CD4-positive, alpha-beta T cell treated with Interleukin-6 for 4 hours (primary cell): Measurements from ENCODE around the gene ADM2.

Experiments used
- DNase-seq: peaks from one replicate; pipeline ENCODE4 v3.0.0-alpha.2; 2020; ENCODE audit warnings: mixed read lengths

ADM2 gene

DNA sequence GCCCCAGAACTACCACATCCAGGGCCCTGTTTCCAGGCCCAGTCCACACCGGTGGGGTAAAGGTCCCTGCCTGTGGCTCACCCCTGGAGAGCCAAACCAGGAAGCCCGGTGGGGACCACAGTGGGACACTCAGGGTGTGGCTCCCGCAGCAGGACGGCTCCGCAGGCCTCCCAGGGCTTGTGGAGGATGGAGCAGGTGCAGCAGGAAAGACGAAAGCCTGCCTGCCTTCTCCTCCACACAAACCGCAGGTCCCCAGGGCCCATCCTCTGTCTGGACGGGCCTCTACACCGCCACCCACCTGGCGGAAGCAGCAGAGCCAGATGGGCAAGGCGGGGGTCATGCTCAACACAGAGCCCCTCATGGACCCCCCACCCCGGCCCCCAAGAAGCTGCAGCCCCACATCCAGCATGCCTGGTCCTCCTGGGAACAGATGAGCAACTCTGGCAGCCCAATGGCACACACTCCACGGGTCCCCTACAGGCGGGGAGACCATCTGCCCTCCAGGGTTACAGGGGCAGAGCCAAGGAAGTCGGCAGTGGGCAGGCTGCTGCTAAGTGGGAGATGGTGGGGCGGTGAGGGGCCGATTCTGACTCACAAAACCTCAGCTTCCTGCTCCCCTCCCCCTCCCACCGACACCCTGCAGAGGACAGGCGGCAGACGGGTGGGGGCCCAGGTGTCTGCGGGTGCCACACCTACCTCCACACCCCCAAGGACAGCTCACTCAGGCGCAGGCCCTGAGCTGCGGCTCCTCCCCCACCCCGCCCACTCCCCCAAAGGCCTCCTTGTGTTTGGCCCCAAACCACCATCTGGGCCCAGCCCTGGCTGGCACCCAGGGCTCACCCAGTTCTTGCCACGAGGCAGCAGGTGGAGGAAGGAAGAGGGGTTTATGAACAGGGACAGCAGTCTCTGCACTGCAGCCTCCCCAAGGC is 11.7 kb upstream of the ADM2 start:
- peak; percentile 100 for DNase-seq

DNA sequence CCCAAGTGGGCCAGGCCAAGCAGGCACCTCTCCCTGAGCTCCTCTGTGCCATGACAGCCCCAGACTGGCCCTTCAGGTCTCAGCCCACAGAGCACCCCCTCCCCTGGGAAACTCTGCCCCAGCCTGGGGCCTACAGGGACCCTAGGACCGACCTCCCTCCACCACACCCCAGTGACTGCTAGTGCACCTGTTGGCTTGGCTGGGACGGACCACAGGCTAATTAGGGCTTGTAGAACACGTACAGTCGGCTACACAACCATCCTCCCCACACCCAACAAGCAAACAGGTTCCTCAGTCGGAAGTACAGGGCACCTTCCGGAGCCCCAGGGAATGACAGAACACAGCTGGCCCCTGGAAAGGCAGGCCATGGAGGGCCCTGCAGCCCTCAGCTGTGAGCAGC is 10.9 kb upstream of the ADM2 start:
- no peak for DNase-seq

DNA sequence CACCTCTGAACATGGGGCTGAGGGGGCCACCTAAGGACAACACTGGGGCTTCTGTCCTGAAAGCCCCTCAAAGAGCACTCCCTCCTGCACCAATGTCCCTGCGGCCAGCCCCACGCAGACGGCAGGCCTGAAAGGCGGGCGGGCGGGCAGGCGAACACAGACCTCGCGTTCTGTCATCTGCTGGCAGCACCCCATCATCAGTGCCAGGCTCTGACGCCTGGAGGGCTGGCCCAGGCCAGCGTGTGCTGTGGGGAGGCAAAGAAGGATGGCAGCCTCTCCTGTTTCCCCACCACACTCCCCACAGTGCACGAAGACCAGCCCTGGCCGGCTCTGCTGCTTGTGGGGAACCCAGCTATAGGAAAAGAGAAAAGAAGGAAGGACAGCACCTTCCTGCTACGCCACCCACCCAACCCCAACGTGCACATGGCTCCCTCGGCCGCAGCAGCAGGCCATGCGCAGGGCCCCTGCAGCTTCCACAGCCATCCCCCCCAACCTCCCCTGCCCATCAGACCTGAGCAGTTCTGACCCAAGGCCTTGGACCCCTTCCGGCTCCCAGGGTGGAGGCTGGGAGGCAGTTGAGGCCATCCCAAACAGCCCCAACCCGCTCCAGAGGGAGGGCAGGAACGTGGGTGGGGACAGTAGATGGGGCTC is 10.0 kb upstream of the ADM2 start:
- DNase-seq, result no peak

DNA sequence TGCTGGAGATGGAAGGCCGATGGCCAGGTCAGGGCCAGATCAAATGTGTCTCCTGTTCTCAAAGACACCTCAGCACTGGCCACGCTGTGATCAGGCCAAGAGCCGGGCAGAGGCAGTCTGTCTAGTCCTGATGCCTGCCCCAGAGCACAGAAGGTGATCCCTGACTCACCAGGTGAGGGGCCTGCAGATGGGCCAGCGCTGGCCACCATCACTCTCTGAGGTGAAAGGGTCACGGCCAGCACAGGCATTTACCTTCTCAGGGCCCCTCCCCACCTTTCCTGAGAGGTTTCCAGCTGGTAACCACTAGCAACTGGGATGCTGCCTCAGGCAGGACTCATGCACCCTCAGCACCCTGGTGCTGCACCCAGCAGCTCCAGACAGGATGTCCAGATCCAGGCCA is 9.4 kb upstream of the ADM2 start:
- no peak for DNase-seq

DNA sequence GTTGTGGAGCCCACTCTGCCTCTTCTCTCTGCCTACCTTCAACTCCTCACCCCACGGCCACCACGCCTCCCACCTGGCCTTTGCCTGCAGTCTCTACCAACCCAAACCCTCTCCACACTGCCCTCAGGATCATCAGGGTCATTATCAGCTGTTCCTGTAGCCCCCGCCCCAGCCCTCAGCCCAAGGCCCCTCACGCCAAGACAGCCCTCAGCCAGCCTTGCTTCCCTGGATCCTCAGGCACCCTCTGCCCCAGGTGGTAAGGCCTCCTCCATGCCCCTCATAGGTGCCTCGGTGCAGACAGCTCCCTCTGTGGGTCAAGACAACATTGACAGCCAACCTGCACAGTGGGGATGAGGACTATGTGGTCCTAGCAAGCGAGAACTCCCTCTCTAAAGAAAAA is 8.3 kb upstream of the ADM2 start:
- DNase-seq, result peak; percentile 62

DNA sequence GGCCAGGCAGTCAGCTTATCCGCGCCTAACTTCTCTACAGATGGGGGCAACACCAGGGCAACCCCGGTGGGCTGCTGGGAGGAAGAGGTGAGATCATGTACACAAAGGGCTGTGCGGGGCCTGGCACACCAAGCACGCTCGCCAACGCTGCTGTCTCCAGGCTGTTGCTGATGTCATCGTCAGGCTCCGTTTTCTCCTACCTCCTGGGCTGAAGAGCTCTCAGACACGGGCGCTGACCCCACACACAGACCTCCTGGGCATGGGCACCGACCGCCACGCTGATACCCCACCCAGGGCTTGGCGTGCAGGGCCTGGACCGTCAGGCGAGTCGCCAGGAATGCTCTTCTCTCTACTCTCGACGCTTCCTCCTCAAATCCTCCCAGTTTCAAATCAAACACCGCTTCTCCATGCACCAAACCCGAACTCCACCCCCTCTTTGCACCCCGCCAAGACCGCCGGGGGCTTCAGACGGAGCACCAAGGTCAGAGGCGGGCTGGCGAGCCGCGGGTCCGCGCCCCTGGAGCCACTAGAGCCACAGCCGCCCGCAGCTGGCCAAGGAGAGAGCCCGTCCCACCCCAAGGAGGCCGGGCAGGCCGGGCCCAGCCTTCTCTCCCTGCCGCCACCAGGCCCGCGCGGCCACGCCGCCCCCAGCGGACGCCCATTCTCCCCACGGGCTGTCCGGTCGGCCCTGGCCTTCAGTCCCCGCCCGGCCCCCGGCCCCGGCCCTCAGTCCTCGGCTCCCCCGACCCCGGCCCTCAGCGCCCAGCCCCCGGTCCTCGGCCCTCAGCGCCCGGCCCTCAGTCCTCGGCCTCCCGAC is 7.3 kb upstream of the ADM2 start:
- DNase-seq, result peak; percentile 44

DNA sequence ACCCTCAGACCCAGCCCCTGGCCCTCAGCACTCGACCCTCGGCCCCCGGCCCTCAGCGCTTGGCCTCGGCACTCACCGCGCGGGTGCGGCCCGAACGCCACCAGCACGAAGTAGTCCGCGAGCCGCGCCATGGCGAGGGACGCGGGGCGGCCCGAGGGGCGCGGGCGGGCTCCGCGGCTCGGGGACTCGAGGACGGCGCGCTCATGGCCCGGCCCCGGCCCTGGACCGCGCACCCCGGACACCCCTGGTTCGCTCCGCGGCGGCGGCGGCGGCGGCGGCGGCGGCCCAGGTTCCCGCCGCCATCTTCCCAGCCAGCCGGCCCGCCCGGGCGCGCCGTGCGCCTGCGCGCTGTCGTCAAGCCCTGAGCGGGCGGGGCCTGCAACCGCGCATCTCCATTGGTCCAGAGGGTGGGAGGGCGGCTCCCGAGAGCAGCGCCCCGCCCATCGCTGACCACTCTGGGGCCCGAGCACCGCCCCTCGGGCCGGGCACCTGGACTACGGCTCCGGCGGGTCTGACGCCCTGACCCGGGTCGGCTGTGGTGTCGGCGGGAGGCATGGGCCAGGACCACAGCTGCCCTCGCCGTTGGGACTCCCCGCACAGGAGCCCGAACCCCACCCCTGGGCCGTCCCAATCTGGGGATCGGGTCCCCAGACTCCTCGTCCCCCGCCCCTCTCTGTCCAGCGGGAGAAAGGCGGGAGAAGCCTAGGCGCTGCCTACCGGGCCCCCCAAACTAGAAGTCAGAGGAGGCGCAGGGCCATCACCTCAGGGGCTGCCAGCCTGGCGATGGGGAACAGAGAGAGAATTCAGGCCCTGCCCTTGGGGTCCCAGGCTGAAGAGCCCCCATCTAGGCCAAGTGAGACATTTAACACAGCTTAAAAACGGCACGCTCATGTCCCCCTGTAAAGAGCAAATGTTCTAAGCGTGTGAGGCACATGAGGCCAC is 6.4 kb upstream of the ADM2 start, which contains the start of gene SBF1:
Gene SBF1, minus strand, starts transcription at position 326 of the 942 bp plus-strand sequence. Its CDS starts 195 bp downstream, at position 131.
- peak; percentile 90 for DNase-seq

DNA sequence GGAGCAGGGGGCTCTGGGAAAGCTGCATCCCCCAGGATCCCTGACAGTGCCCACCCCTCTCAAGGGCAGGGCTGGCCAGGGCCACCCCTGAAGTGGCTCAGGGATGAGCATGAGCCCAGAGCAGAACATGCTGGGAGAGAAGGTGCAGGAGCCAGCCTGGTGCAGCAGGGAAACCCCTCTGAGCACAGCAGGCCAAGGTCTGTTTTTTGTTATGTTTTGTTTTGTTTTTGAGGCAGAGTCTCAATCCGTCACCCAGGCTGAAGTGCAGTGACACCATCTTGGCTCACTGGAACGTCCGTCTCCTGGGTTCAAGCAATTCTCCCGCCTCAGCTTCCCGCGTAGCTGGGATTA is 5.7 kb upstream of the ADM2 start:
- DNase-seq, result no peak

DNA sequence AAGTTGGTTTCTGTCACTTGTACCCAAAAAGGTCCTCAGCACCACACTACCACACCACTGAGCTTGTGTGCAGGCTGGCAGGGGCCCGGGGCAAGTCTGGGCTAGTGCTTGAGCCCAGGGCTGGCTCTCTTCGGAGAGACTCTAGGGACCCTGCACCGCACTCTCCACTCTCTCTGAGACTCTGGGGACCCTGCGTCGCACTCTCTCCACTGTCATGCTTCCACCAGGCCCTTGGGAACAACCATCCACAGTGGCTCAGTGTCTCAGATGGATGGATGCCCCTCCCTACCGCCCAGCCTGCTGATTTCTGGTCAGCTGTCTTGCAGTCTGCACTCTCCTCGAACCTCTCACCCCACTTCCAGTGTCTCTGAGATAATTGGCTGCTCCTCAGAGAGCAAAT is 4.5 kb upstream of the ADM2 start:
- no peak for DNase-seq

DNA sequence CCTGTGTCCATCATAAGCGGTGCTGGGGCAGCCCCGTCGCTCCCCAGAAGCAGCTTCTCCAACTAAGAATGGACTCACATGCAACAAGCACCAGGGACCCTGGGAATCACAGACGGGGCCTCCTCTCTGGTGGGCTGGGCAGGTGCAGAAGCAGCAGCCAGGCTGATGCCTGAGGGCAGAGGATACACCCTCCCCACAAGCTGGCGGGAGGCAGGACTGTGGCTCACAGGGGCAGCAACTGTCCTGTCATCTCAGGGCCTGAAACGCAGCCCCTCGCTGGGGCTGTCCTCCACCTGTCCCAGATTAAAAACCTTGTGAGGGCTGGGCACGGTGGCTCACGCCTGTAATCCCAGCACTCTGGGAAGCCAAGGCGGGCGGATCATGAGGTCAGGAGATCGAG is 3.4 kb upstream of the ADM2 start:
- no peak for DNase-seq

DNA sequence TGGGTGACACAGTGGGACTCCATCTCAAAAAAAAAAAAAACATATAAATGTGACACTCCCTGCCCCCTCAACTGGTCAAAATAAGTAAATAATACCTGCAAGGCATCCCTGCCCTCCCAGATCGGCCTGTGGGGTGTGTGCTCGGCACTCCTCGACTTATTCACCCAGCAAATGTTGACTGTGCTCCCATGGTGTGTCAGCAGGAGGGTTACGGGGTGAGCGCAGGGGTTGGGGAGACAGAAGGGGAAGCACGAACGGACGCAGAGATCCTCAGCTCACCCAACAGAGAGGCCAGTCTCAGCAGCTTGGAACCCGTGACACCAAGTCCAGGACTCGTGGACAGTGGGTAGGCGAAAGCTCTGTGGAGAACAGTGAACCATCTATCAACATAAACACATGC is 1.6 kb upstream of the ADM2 start:
- DNase-seq, result no peak

DNA sequence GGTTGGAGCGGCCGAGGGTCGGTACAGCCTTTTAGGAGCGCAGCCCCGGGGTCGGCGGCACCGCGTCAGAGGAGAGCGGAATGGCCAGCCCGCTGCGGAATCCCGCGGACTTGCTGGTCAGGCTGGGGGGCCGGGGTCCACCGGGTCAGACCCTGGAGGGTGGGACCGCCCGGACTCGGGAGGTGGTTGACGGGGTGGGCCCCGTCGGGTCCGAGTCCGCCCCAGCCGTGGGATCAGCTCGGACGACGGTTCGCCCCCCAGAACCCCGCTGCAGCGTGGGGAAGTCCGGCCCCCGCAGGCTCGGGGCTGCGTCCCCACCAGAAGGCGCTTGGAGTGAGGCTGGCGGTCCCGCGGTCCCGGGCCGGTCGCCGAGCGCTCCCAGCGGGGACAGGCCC is 301 bp upstream of the ADM2 start:
- no peak for DNase-seq

DNA sequence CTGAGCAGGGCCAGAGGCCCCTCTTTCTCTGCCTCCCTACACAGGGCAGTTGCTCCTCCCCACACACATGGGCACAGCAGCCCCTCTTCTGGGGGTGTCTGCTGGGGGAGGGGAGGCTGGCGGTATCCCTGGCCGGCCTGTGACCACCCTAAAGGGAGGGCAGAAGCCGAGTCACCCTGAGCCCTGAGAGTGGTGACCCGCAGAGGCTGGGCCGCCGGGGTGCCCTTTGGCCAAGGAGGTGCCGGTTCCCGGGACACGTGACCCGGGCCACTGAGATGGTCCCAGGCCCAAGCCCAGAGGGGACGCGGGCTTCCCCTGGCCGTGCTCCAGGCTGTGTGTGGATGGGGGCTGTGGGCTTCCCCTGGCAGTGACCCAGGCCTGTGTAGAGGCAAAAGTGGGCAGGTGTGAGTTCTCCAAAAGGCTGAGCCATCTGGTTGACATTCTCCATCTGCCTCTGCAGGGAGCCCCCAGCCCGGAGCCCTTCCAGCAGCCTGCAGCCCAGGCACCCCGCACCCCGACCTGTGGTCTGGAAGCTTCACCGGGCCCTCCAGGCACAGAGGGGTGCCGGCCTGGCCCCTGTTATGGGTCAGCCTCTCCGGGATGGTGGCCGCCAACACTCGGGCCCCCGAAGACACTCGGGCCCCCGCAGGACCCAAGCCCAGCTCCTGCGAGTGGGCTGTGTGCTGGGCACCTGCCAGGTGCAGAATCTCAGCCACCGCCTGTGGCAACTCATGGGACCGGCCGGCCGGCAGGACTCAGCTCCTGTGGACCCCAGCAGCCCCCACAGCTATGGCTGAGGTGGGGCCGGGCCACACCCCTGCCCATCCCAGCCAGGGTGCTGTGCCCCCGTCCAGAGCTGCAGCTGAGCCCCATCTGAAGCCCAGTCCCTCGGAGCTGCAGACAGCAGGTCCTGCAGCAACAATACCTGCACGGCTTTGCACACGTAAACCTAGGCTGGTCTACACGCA is 1.0 kb downstream of the ADM2 start:
- DNase-seq, result no peak

DNA sequence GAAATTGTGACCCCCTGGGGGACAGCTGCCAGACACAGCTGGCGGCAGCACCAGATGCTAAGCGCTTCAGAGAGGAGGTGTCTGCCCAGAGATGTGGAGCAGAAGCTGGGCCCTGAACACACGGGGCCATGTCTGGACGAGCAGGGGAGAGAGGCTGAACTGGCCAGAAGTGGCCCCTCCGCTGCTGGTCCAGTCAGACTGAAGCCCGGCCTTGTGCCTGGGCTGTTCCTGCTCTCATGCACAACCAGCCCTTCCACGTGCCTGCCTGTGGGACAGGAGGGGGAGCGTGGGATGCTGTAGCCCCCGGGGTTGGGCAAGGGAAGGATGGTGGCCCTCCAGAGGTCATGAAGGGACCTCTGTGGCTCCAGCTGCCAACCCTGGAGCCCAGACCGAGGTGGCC is 1.8 kb downstream of the ADM2 start:
- DNase-seq, result no peak

DNA sequence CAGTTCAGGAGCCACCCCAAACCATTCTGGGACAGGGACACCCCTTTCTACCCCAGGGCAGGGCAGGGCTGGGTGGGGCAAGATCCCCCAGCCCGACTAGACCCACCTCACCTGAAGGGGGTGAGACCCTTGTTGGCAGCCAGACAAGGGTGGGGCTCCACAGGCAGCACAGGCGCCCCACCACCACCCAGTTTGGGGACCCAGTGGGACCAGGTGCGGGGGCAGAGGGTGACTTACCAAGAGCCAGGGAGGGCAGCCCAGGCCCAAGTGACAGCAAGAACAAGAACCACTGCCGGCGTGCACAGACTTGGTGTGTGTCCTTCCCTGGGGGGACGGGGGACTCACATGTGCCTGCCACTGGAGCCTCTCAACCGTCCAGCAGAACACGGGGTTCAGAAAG is 2.2 kb downstream of the ADM2 start:
- no peak for DNase-seq

DNA sequence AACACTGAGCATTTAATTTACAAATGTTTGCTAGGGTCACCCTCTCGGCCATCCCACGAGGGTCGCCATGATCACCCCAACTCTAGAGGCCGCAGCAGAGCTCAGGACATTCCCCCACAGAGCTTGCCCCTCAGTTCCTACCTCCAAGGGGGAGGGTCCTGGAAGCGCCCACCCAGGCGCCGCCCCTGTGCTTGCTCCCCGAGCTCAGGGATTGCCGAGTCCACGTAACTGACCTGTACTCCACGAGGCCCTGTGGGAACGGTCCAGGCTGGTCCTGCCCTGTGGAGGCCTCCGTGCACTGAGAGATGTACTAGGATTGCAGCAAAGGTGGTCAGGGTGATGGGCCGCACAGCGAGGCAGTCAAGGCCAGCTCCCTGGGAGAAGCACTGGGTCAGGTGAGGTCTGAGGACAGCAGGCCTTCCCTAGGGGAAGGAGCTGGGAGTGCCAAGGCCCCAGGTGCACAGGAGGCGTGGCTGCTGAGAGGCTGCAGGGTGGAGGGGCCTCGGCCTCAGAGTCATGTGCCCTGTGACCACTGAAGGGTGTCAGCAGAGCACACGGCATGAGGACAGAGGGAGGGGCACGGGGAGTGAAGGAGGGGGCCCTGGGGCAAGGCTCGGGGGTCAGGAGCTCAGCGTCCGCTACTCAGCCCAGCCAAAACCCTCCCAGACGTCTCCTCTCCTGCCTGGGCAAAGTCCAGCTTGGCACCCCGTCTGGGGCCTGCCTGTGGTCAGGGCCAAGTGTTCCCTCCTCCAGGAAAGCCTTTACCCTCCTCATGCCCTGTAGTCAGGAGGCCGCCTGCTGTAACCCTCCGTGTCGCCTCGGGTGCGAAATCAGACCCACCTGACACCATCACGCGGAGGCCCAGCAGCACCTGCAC is 2.9 kb downstream of the ADM2 start:
- DNase-seq, result no peak

DNA sequence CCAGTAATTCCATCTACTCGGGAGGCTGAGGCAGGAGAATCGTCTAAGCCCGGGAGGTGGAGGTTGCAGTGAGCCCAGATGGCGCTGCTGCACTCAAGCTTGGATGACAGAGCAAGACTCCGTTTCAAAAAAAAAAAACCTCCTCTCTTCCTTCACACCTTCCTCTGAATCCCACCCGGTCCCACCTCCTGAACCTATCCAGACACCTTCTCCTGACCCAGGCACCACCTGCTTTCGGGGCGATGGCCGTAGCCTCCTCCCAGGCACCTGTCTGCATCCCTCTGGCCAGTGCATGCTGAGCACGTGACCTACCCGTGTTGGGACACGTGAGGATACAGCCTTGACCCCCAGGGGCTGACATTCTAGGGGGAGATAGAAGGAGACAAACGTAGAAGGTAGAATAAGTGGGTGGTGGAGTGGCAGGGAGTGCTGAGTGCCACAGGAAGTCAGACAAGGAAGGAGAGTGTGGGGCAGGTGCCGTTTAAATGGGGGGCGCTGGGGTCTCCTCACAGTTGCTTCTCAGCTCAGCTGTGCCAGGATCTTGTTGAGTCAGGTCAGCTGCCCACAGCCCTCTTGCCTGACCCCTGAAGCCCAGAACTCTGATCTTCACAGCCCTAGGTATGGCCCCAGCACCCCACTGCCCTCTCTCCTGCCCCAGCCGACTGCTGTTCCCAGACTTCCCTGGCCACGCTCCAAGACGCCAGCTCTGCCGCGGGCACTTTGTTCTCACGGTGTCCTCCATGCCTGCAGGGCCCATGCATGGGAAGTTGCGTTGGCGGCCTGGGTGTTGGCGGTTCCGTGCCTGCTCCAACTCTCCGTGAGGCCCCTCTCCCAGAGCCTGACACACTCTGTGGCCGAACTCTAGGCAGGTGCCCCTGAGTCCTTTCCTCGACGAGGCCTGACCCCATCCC is 4.1 kb downstream of the ADM2 start:
- no peak for DNase-seq

DNA sequence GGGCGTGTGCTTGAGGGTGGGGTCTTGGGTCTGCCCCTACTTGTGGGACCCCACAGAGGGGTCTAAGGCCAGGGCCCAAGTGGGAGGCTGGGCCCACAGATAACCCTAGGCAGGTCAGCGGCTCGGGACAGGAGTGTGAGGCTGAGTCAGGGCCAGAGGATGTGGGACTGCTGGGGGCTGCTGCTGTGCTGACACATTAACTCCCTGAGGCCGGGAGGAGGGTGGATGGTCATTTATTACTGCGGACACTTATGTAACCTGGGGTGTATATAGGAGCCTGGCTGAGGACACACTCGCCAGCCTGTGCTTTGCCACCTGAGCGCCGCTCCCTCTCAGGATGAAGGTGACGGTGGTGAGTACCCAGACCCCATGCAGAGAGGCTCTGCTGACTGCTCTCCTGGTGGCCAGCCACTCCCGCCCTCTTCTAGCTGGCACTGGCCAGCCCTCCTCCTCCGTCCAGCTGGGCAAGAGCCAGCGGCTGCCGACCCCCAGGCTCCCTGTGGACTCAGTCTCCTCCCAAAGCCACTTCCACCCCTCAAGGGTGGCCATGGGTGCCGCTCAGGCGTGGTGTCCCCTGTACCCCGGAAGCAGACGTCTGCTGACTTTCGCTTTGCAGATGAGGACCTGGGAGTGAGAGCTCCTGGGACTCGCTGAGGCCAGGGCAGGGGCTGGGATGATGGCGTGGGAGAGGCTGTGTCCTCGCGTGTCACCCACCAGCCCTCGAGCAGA is 5.4 kb downstream of the ADM2 start, which contains the start of gene MIOX:
Gene MIOX, plus strand, starts transcription at position 299 of the 729 bp plus-strand sequence. Its CDS starts 39 bp downstream, at position 338.
- DNase-seq, result no peak
